ENCODE measurements around the gene TBX15.

DNA sequence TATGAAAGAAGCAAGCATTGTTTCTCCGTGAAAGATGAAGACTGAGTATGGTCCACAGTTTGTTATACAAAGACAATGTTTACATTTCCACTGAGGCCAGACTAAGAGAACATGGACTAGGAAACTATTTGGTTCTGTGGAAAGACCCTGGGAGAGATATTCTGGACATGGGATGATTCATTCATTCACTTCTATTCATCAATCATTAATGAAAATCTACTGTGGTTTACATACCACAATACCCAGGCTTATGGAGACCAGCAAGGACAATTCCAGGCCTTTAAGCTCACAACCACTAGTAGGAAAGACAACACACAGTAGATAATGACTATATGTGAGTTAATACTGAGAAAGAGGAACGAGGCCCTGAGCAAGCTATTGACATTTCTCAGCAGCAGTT is 125.4 kb downstream of the TBX15 start:
- TF ChIP-seq POLR2AphosphoS5 (IDR thresholded peaks at IDR 0.05) (no peak), POLR2A (IDR thresholded peaks at IDR 0.05) (no peak)

All from spleen (tissue), 3 donors.